HepG2 (cell line): Measurements from ENCODE around the gene NEURL4. TPM values are rescaled to one million over a fixed set of nuclear protein-coding genes. Genes with fewer than 3 reads are reported as not detected.

Source experiments
- ATF7 ChIP-seq, 2 experiments: fragments of 450-650 bp in 1 of 2; sonication (generic) in 1 of 2; formaldehyde crosslinking in 1 of 2; IDR thresholded peaks; 2 replicates each; pipeline versions ENCODE4 v1.4.0 to v1.6.1; 2016 to 2020; ENCODE audit warnings: antibody characterized with exemption in 1 of 2, mild to moderate bottlenecking in 1 of 2, missing genetic modification reagents in 1 of 2
- CHCHD3 ChIP-seq: sonication (generic); formaldehyde crosslinking; IDR thresholded peaks from 2 replicates; pipeline ENCODE4 v1.8.0; 2022; ENCODE audit warnings: mild to moderate bottlenecking, missing genetic modification reagents, moderate library complexity
- FOXP4 ChIP-seq: sonication (generic); formaldehyde crosslinking; IDR thresholded peaks from 2 replicates; pipeline ENCODE4 v1.4.0; 2020; ENCODE audit warnings: missing genetic modification reagents
- FUBP1 ChIP-seq: sonication (generic); formaldehyde crosslinking; IDR thresholded peaks from 2 replicates; pipeline ENCODE4 v1.5.1; 2020; ENCODE audit warnings: missing genetic modification reagents, mild to moderate bottlenecking, borderline replicate concordance
- HMG20B ChIP-seq: conservative IDR thresholded peaks from 2 replicates; pipeline ENCODE4 v1.6.1; 2016; ENCODE audit warnings: missing genetic modification reagents, missing compliant biosample characterization
- HNRNPLL ChIP-seq: fragments of 200-400 bp; formaldehyde crosslinking; IDR thresholded peaks from 2 replicates; pipeline ENCODE4 v1.6.1; 2017; ENCODE audit warnings: mild to moderate bottlenecking, low read depth, low read length; ENCODE audit not compliant: poor library complexity, severe bottlenecking
- IKZF1 ChIP-seq: fragments of 450-650 bp; IDR thresholded peaks from 2 replicates; pipeline ENCODE4 v1.7.1; 2016
- MXD4 ChIP-seq: IDR thresholded peaks from 2 replicates; pipeline ENCODE4 v1.6.1; 2016; ENCODE audit warnings: mild to moderate bottlenecking, missing biosample characterization, missing genetic modification reagents
- NFRKB ChIP-seq: fragments of 450-650 bp; IDR thresholded peaks from 2 replicates; pipeline ENCODE4 v1.6.1; 2017
- NR2F6 ChIP-seq, 2 experiments: IDR thresholded peaks; 2 replicates each; pipeline ENCODE4 v1.6.1; 2016; ENCODE audit warnings: antibody characterized with exemption in 1 of 2, mild to moderate bottlenecking in 1 of 2
- PBX3 ChIP-seq: sonication (generic); formaldehyde crosslinking; IDR thresholded peaks from 2 replicates; pipeline ENCODE4 v1.8.1; 2023; ENCODE audit warnings: missing genetic modification reagents, inconsistent platforms, borderline replicate concordance
- SIX1 ChIP-seq: sonication (generic); formaldehyde crosslinking; IDR thresholded peaks from 2 replicates; pipeline ENCODE4 v1.4.0; 2020; ENCODE audit warnings: missing genetic modification reagents, borderline replicate concordance
- SMARCC2 ChIP-seq: fragments of 450-650 bp; IDR thresholded peaks from 2 replicates; pipeline ENCODE4 v1.6.1; 2017; ENCODE audit warnings: antibody characterized with exemption, mild to moderate bottlenecking
- U2AF2 ChIP-seq: fragments of 200-400 bp; formaldehyde crosslinking; IDR thresholded peaks from 2 replicates; pipeline ENCODE4 v1.6.1; 2017; ENCODE audit warnings: low read depth, mild to moderate bottlenecking, low read length
- ZNF281 ChIP-seq: sonication (generic); formaldehyde crosslinking; IDR thresholded peaks from 2 replicates; pipeline ENCODE4 v1.4.0; 2020; ENCODE audit warnings: missing genetic modification reagents, borderline replicate concordance
- ZNF3 ChIP-seq: IDR thresholded peaks from 2 replicates; pipeline ENCODE4 v1.7.0; 2017; ENCODE audit warnings: inconsistent platforms
- ZXDC ChIP-seq: sonication (generic); formaldehyde crosslinking; IDR thresholded peaks from 2 replicates; pipeline ENCODE4 v1.5.0; 2020; ENCODE audit warnings: mild to moderate bottlenecking, missing genetic modification reagents
- polyA plus RNA-seq, 8 experiments: library from polyadenylated mRNA; depleted of rRNA in 3 of 8; stranded (reverse) in 7 of 8; unstranded in 1 of 8; fragments of >200 nt; fragmentation: Illumina TruSeq in 4 of 8; extraction: Trizol in 4 of 8; gene quantifications; 2 replicates each; pipeline versions ENCODE4 v1.2.1 to v1.2.3, GENCODE V29; 2011 to 2016; ENCODE audit warnings: low read depth in 4 of 8, missing spikeins in 1 of 8, mixed read lengths in 1 of 8; ENCODE audit not compliant: insufficient read depth in 1 of 8
- total RNA-seq, 5 experiments: library from RNA; depleted of rRNA; stranded (reverse); fragments of >200 nt; fragmentation: Illumina TruSeq; extraction: Trizol; gene quantifications; 2 replicates each; pipeline ENCODE4 v1.2.3, GENCODE V29; 2016; ENCODE audit warnings: low read depth in 1 of 5

Gene NEURL4
- total and polyA plus RNA-seq, 2 of the 13 experiments (the other 11 are each of a cell fraction or from before 2014, with no cell fraction given) = 14.8 to 15.7 TPM

- no peak for TF ChIP-seq ATF7 (IDR thresholded peaks at IDR 0.05)
- no peak for TF ChIP-seq ATF7 (CRISPR knock-in tag; IDR thresholded peaks at IDR 0.05)
- no peak for TF ChIP-seq ZNF3 (CRISPR knock-in tag)
- TF ChIP-seq ZXDC (CRISPR knock-in tag) = no peak
- no peak for TF ChIP-seq ZNF281 (CRISPR knock-in tag)
- no peak for TF ChIP-seq PBX3 (CRISPR knock-in tag)
- peak; percentile 63 for TF ChIP-seq FOXP4 (CRISPR knock-in tag)
- no peak for TF ChIP-seq SMARCC2
- no peak for TF ChIP-seq HMG20B (CRISPR knock-in tag)
- TF ChIP-seq NFRKB = no peak
- TF ChIP-seq CHCHD3 (CRISPR knock-in tag) = no peak
- TF ChIP-seq SIX1 (CRISPR knock-in tag) = no peak
- TF ChIP-seq HNRNPLL = peak; percentile 89
- no peak for TF ChIP-seq U2AF2
- TF ChIP-seq MXD4 (CRISPR knock-in tag) = peak; percentile 85
- TF ChIP-seq IKZF1 = no peak
- no peak for TF ChIP-seq NR2F6 (IDR thresholded peaks at IDR 0.05)
- no peak; the same call in 1 of the 2 replicates for TF ChIP-seq NR2F6 (CRISPR knock-in tag; IDR thresholded peaks at IDR 0.05)
- TF ChIP-seq FUBP1 = no peak
These were observed 350 bp upstream of the NEURL4 start (continued) for GRCh38 chr17:7329374-7329996.
